A673 (cell line): Measurements from ENCODE around the gene KCNQ1.

ENCODE experiments used
- EZH2 ChIP-seq: fragments of 200-600 bp; sonication (generic); IDR thresholded peaks from 2 replicates; pipeline ENCODE4 v1.6.1; 2017; ENCODE audit warnings: borderline replicate concordance, low read depth, mild to moderate bottlenecking, mixed read lengths, antibody characterized with exemption, low read length; ENCODE audit not compliant: poor library complexity, severe bottlenecking
- TF ChIP-seq, protein P1 (sequence below): fragments of 300-800, 200-600 bp; sonication (generic); conservative IDR thresholded peaks from 2 replicates; pipeline ENCODE4 v1.5.1; 2017; ENCODE audit warnings: low read depth, mild to moderate bottlenecking, antibody characterized with exemption, low read length, moderate library complexity, mixed read lengths

GRCh38 chr11:2418693-2419360, 26.0 kb upstream of the KCNQ1 start:
- TF ChIP-seq, protein P1, sequence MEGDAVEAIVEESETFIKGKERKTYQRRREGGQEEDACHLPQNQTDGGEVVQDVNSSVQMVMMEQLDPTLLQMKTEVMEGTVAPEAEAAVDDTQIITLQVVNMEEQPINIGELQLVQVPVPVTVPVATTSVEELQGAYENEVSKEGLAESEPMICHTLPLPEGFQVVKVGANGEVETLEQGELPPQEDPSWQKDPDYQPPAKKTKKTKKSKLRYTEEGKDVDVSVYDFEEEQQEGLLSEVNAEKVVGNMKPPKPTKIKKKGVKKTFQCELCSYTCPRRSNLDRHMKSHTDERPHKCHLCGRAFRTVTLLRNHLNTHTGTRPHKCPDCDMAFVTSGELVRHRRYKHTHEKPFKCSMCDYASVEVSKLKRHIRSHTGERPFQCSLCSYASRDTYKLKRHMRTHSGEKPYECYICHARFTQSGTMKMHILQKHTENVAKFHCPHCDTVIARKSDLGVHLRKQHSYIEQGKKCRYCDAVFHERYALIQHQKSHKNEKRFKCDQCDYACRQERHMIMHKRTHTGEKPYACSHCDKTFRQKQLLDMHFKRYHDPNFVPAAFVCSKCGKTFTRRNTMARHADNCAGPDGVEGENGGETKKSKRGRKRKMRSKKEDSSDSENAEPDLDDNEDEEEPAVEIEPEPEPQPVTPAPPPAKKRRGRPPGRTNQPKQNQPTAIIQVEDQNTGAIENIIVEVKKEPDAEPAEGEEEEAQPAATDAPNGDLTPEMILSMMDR = no peak
- TF ChIP-seq EZH2 = no peak
